AG04449 (cell line): ENCODE measurements around the gene MFSD12.

Experiments
- CTCF ChIA-PET: fragments of 350-600 bp; formaldehyde crosslinking; extraction: SDS; loops from one replicate; lab custom pipeline; 2021; ENCODE audit warnings: antibody characterized with exemption; lab: Yijun Ruan, JAX
- POLR2A ChIA-PET: fragments of 400-600, 350-600 bp; formaldehyde crosslinking; extraction: SDS; loops from one replicate; lab custom pipeline; 2020; ENCODE audit warnings: antibody characterized with exemption, inconsistent platforms; lab: Yijun Ruan, JAX
- DNase-seq: peaks from one replicate; pipeline ENCODE4 v3.0.0-alpha.2; 2010; ENCODE audit warnings: low read depth, low spot score
- H3K4me3 ChIP-seq: 2 replicates; pipeline ENCODE4 v1.5.1; 2011; ENCODE audit warnings: low read depth, mild to moderate bottlenecking, control low read depth, low read length
- TF ChIP-seq, protein P1 (sequence below): IDR thresholded peaks from one replicate; pipeline ENCODE4 v1.5.1; 2011; ENCODE audit warnings: mild to moderate bottlenecking, moderate library complexity, low read length, control low read depth, inconsistent platforms; ENCODE audit not compliant: insufficient read depth; ENCODE audit errors: missing control alignments

The MFSD12 gene

GRCh38 chr19:3563709-3564524 lies 6.5 kb upstream of the MFSD12 start:
- TF ChIP-seq, protein P1, sequence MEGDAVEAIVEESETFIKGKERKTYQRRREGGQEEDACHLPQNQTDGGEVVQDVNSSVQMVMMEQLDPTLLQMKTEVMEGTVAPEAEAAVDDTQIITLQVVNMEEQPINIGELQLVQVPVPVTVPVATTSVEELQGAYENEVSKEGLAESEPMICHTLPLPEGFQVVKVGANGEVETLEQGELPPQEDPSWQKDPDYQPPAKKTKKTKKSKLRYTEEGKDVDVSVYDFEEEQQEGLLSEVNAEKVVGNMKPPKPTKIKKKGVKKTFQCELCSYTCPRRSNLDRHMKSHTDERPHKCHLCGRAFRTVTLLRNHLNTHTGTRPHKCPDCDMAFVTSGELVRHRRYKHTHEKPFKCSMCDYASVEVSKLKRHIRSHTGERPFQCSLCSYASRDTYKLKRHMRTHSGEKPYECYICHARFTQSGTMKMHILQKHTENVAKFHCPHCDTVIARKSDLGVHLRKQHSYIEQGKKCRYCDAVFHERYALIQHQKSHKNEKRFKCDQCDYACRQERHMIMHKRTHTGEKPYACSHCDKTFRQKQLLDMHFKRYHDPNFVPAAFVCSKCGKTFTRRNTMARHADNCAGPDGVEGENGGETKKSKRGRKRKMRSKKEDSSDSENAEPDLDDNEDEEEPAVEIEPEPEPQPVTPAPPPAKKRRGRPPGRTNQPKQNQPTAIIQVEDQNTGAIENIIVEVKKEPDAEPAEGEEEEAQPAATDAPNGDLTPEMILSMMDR, result no peak
- DNase-seq, result no peak
- CTCF ChIA-PET, result interaction anchor here (0.9 kb wide), 1 partner anchor 19 kb away, joined by 3 read pairs; no protein-coding TSS in a partner anchor
- no peak overlapping the region for H3K4me3 ChIP-seq
- POLR2A ChIA-PET, result interaction anchor here (0.8 kb wide), 1 partner anchor 211 kb away, joined by 3 read pairs; no protein-coding TSS in a partner anchor

GRCh38 chr19:3556978-3557460 lies 367 bp downstream of the MFSD12 start:
- H3K4me3 ChIP-seq, result peak overlapping the region; percentile 86
- TF ChIP-seq, protein P1, result no peak
- no peak for DNase-seq
- CTCF ChIA-PET, result interaction anchor here (0.8 to 6.4 kb wide), 6 partner anchors 9 to 108 kb away, joined by 3 to 66 read pairs (median 4); no protein-coding TSS in a partner anchor
- POLR2A ChIA-PET, result interaction anchor here (0.7 to 1.4 kb wide), 4 partner anchors 12 to 37 kb away, joined by 3 read pairs; no protein-coding TSS in a partner anchor

DNA sequence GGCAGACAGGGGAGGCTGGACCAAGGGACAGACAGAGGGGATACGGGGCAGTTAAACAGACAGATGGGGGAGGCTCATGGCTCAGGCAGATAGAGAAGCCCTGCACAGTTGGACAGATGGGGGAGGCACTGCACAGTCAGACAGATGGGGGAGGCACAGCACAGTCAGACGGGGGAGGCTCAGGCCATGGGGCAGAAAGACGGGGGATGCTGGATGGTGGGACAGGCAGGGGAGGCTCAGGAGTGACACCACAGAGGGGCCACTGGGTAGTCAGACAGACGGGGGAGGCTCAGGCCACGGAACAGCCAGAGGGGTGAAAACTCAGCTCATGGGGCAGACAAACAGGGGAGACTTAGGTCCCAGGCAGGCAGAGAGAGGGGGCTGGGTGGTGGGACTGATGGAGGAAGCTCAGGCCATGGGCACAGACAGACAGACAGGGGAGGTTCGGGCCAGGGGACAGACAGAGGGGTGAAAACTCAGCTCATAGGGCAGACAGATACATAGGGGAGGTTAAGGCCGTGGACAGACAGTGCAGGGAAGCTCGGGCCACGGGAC lies 886 bp downstream of the MFSD12 start:
- peak overlapping the region; percentile 86 for H3K4me3 ChIP-seq
- no peak for DNase-seq
- TF ChIP-seq, protein P1, result no peak
- POLR2A ChIA-PET, result interaction anchor here (0.6 to 1.4 kb wide), 5 partner anchors 12 to 52 kb away, joined by 3 to 4 read pairs (median 3); no protein-coding TSS in a partner anchor
- CTCF ChIA-PET, result interaction anchor here (0.8 to 6.4 kb wide), 6 partner anchors 9 to 108 kb away, joined by 3 to 66 read pairs (median 4); no protein-coding TSS in a partner anchor

DNA sequence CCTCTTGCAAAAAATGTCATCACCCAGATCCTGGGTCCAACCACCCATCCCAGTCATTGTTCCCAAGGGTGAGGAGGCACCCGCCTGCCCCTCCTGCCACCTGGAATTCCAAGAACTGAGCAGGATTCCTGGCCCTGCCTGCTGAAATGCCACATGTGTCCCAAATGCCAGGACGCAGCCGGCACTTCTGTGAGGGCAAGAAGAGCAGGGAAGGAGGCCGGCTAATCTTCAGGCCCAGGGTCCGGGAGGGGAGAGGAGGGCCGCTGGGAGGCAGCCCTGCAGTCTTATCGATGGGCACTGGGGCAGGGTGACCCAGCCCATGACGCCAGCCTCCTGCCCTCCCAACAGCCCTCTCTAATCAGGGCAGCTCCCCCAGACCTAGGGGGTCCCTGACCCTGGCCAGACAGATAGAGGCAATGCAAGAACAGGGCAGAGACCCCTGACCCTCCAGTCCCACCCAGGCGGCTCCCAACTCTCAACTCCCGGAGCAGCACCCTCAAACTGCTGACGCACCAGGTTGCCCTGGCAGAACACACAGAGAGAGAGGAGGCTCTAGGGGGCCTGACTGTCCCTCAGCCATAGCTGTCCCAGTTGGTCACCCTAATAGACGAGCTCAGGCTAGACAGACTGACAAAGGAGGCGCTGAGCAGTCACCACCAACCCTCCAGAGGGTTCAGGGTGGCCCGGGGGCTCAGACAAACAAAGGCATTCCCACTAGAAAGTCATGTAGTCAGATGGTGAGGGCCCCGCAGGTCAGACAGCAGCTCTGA lies 1.5 kb downstream of the MFSD12 start:
- no peak for DNase-seq
- CTCF ChIA-PET, result interaction anchor here (0.8 to 6.4 kb wide), 3 partner anchors 8 to 29 kb away, joined by 3 to 66 read pairs (median 7); no protein-coding TSS in a partner anchor
- TF ChIP-seq, protein P1, result no peak
- H3K4me3 ChIP-seq, result peak overlapping the region; percentile 86
- POLR2A ChIA-PET, result interaction anchor here (0.6 to 1.4 kb wide), 3 partner anchors 11 to 53 kb away, joined by 3 to 4 read pairs (median 3); no protein-coding TSS in a partner anchor

DNA sequence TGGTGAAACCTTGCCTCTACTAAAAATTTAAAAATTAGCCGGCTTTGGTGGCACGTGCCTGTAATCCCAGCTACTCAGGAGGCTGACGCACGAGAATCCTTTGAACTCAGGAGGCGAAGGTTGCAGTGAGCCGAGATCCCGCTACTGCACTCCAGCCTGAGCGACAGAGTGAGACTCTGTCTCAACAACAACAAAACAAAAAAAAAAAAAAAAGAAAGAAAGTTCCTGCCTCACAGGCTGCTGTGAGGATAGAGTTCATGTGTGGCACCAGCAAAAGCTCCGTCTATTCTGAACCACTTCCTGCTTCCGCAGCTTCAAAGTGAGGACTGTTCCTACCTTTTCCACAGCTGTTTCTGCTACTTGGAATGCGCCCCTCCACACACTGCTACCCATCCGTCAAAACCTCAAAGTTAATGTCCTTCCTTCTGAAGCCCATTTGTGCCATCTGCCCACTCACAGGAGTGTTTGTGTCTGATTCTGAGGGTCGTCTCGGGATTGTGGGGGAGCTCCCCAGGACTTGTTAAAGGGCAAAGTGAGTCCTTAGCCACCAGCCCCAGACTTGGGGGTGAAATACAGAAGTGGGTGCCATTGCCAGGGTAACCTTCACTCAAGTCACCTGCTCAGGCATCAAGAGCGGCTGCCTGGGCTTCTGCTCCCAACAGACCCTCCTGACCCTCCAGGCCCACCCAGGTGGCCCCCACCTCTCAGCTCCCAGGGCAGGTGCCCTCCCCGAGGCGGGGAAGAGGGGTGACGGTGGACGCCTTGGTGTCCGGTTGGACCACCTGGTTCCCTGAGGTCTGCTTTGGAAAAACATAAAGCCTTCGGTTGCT lies 2.9 kb downstream of the MFSD12 start:
- peak overlapping the region; percentile 8 for H3K4me3 ChIP-seq
- POLR2A ChIA-PET, result no interaction called here
- no peak for DNase-seq
- CTCF ChIA-PET, result interaction anchor here (0.6 to 6.4 kb wide), 4 partner anchors 9 to 257 kb away, joined by 3 to 66 read pairs (median 4); no protein-coding TSS in a partner anchor
- TF ChIP-seq, protein P1, result no peak
